IMR-90 (cell line): ENCODE results near the gene DNM2. TPM values are rescaled to one million over a fixed set of nuclear protein-coding genes. Genes with fewer than 3 reads are reported as not detected.

Experiments used
- ATAC-seq: fragments of 200-7000 bp; cut with Tn5 transposase; 2 replicates; pipeline ENCODE4 v1.9.1; 2020; ENCODE audit warnings: low read depth, mild to moderate bottlenecking, moderate library complexity
- BruUV-seq: library from RNA; stranded (reverse); fragments of 400-500 nt; replicated peaks from 2 replicates; lab custom pipeline; 2021; lab: Mats Ljungman, UMichigan
- CTCF ChIA-PET: fragments of 300-600 bp; formaldehyde crosslinking; extraction: SDS; loops from one replicate; lab custom pipeline; 2021; ENCODE audit warnings: antibody characterized with exemption; lab: Yijun Ruan, JAX
- POLR2A ChIA-PET: fragments of 300-600 bp; sonication (Branson Sonifier 250); formaldehyde crosslinking; loops from one replicate; lab custom pipeline; 2022; ENCODE audit warnings: antibody characterized with exemption; ENCODE audit not compliant: unreplicated experiment; lab: Charles Lee
- DNase-seq: peaks from one replicate; pipeline ENCODE4 v3.0.0; 2013
- H2AFZ ChIP-seq: replicated peaks from 2 replicates; pipeline ENCODE3; 2013; ENCODE audit warnings: low read length, mild to moderate bottlenecking; ENCODE audit not compliant: poor library complexity
- H2AK5ac ChIP-seq: 2 replicates; pipeline ENCODE4 v1.6.1; 2013; ENCODE audit warnings: low read depth, low read length, inconsistent platforms
- H2AK9ac ChIP-seq: replicated peaks from 2 replicates; pipeline ENCODE3; 2013; ENCODE audit warnings: mild to moderate bottlenecking, low read depth, low read length, moderate library complexity; ENCODE audit not compliant: poor library complexity
- H2BK120ac ChIP-seq: 2 replicates; pipeline ENCODE4 v1.6.1; 2013; ENCODE audit warnings: low read depth, low read length, inconsistent platforms
- H2BK15ac ChIP-seq: 3 replicates; pipeline ENCODE4 v1.6.1; 2013; ENCODE audit warnings: low read depth, low read length, inconsistent platforms
- H2BK20ac ChIP-seq: 2 replicates; pipeline ENCODE4 v1.6.1; 2013; ENCODE audit warnings: low read depth, mild to moderate bottlenecking, inconsistent platforms, low read length, moderate library complexity
- H2BK5ac ChIP-seq: 2 replicates; pipeline ENCODE4 v1.6.1; 2013; ENCODE audit warnings: mild to moderate bottlenecking, low read depth, low read length, inconsistent platforms; ENCODE audit not compliant: poor library complexity, severe bottlenecking
- H3K14ac ChIP-seq: replicated peaks from 2 replicates; pipeline ENCODE4 v1.6.1; 2013; ENCODE audit warnings: low read depth, low read length, inconsistent platforms
- H3K18ac ChIP-seq: 2 replicates; pipeline ENCODE4 v1.6.1; 2013; ENCODE audit warnings: low read depth, low read length, control low read depth
- H3K23ac ChIP-seq: 2 replicates; pipeline ENCODE4 v1.6.1; 2013; ENCODE audit warnings: low read depth, low read length, inconsistent platforms
- H3K27ac ChIP-seq: 2 replicates; pipeline ENCODE4 v1.5.1; 2013; ENCODE audit warnings: mild to moderate bottlenecking, control low read depth, low read length; ENCODE audit not compliant: insufficient read depth
- H3K27me3 ChIP-seq: 2 replicates; pipeline ENCODE4 v1.6.1; 2013; ENCODE audit warnings: low read length; ENCODE audit not compliant: control insufficient read depth, insufficient read depth
- H3K36me3 ChIP-seq: 2 replicates; pipeline ENCODE4 v1.6.1; 2013; ENCODE audit warnings: low read length, mixed read lengths; ENCODE audit not compliant: control insufficient read depth, insufficient read depth
- H3K4ac ChIP-seq: 2 replicates; pipeline ENCODE4 v1.6.1; 2013; ENCODE audit warnings: low read depth, low read length, inconsistent platforms
- H3K4me1 ChIP-seq: 2 replicates; pipeline ENCODE4 v1.6.1; 2013; ENCODE audit warnings: low read length, mixed read lengths; ENCODE audit not compliant: control insufficient read depth, insufficient read depth
- H3K4me2 ChIP-seq: 2 replicates; pipeline ENCODE4 v1.6.1; 2013; ENCODE audit warnings: low read depth, mild to moderate bottlenecking, control low read depth, low read length, moderate library complexity
- H3K4me3 ChIP-seq: 2 replicates; pipeline ENCODE4 v1.5.1; 2013; ENCODE audit warnings: low read depth, mild to moderate bottlenecking, control low read depth, low read length, moderate library complexity; ENCODE audit not compliant: insufficient read depth
- H3K56ac ChIP-seq: 2 replicates; pipeline ENCODE4 v1.6.1; 2013; ENCODE audit warnings: low read length, inconsistent platforms; ENCODE audit not compliant: insufficient read depth; ENCODE audit errors: extremely low read depth
- H3K79me1 ChIP-seq, 2 experiments: 2 replicates each; pipeline ENCODE4 v1.6.1; 2013; ENCODE audit warnings: low read length in 2 of 2, inconsistent platforms in 1 of 2, low read depth in 1 of 2
- H3K9ac ChIP-seq: 2 replicates; pipeline ENCODE4 v1.6.1; 2013; ENCODE audit warnings: low read depth, low read length, control low read depth
- H3K9me1 ChIP-seq: 2 replicates; pipeline ENCODE4 v1.6.1; 2013; ENCODE audit warnings: low read length, inconsistent platforms; ENCODE audit not compliant: insufficient read depth
- H3K9me3 ChIP-seq: 2 replicates; pipeline ENCODE4 v1.6.1; 2013; ENCODE audit warnings: low read length; ENCODE audit not compliant: control insufficient read depth, insufficient read depth
- H4K20me1 ChIP-seq: 2 replicates; pipeline ENCODE4 v1.6.1; 2013; ENCODE audit warnings: low read length, inconsistent platforms; ENCODE audit not compliant: insufficient read depth
- H4K5ac ChIP-seq: 2 replicates; pipeline ENCODE4 v1.6.1; 2013; ENCODE audit warnings: mild to moderate bottlenecking, low read depth, low read length, control low read depth
- H4K8ac ChIP-seq, 2 experiments: 2 replicates each; pipeline ENCODE4 v1.6.1; 2013; ENCODE audit warnings: low read depth in 2 of 2, low read length in 2 of 2, control low read depth in 1 of 2, inconsistent platforms in 1 of 2
- H4K91ac ChIP-seq: 2 replicates; pipeline ENCODE4 v1.6.1; 2013; ENCODE audit warnings: low read depth, low read length, inconsistent platforms; ENCODE audit not compliant: insufficient read depth
- BHLHE40 ChIP-seq: fragments of 150-350 bp; IDR thresholded peaks from 2 replicates; pipeline ENCODE4 v1.6.1; 2016; ENCODE audit warnings: mild to moderate bottlenecking, low read depth, low read length
- CEBPB ChIP-seq: IDR thresholded peaks from 2 replicates; pipeline ENCODE4 v1.6.1; 2012; ENCODE audit warnings: low read depth, low read length, improper control_type of control experiment
- MAFK ChIP-seq: IDR thresholded peaks from 2 replicates; pipeline ENCODE4 v1.6.1; 2012; ENCODE audit warnings: low read depth, low read length, improper control_type of control experiment
- MAZ ChIP-seq: IDR thresholded peaks from 2 replicates; pipeline ENCODE4 v1.6.1; 2012; ENCODE audit warnings: low read depth, mild to moderate bottlenecking, low read length, improper control_type of control experiment, moderate library complexity, borderline replicate concordance
- MXI1 ChIP-seq: IDR thresholded peaks from 2 replicates; pipeline ENCODE4 v1.6.1; 2012; ENCODE audit warnings: low read depth, mild to moderate bottlenecking, low read length, moderate library complexity, borderline replicate concordance
- NFE2L2 ChIP-seq: fragments of 150-350 bp; IDR thresholded peaks from 2 replicates; pipeline ENCODE4 v1.6.1; 2016; ENCODE audit warnings: low read depth, mild to moderate bottlenecking, low read length
- RAD21 ChIP-seq: IDR thresholded peaks from 2 replicates; pipeline ENCODE4 v1.6.1; 2012; ENCODE audit warnings: low read length, improper control_type of control experiment
- RFX5 ChIP-seq: IDR thresholded peaks from 2 replicates; pipeline ENCODE4 v1.8.0; 2012; ENCODE audit warnings: low read depth, mild to moderate bottlenecking, low read length, moderate library complexity
- SMC3 ChIP-seq: fragments of 150-350 bp; IDR thresholded peaks from 2 replicates; pipeline ENCODE4 v1.6.1; 2016; ENCODE audit warnings: low read depth, mild to moderate bottlenecking, antibody characterized with exemption, low read length, moderate library complexity
- WGBS, 2 experiments: methylation state at CpG; one replicate each; pipeline versions ENCODE4 v1.1.5 to v1.1.7; 2013; ENCODE audit warnings: missing lambda C conversion rate in 2 of 2; ENCODE audit not compliant: insufficient read length in 1 of 2; ENCODE audit errors: extremely low coverage in 2 of 2; 5-methylcytosine and 5-hydroxymethylcytosine counted together
- dilution Hi-C: fragments of 300-500 bp; cut with HindIII; formaldehyde crosslinking; loops from one replicate; pipeline ENCODE4 v1.14.3; 2018; ENCODE audit warnings: low sequenced_read_pairs; ENCODE audit not compliant: unreplicated experiment
- in situ Hi-C: fragments of 300-500 bp; cut with MboI; formaldehyde crosslinking; loops from 3 replicates; pipeline ENCODE4 v1.14.3; 2019; ENCODE audit warnings: low sequenced_read_pairs, inconsistent platforms, mixed read lengths
- intact Hi-C: fragments of 100-400 bp; cut with micrococcal nuclease; formaldehyde crosslinking; loops from 2 replicates; pipeline ENCODE4 v1.10.0; 2022
- polyA plus RNA-seq, 3 experiments: library from polyadenylated mRNA; depleted of rRNA; stranded (reverse); fragments of >200 nt; gene quantifications; 2 replicates each; pipeline ENCODE4 v1.2.3, GENCODE V29; 2012; ENCODE audit warnings: low replicate concordance in 1 of 3
- total RNA-seq: library from RNA; depleted of rRNA; stranded (reverse); fragments of >200 nt; gene quantifications from 2 replicates; pipeline ENCODE4 v1.2.3, GENCODE V29; 2012

The DNM2 gene
- total and polyA plus RNA-seq, 2 of the 4 experiments (the other 2 are of a cell fraction), result 55.6 to 74.2 TPM

GRCh38 chr19:10768936-10769335 lies 51.1 kb downstream of the DNM2 start:
- intact Hi-C loops (no loop called here), dilution Hi-C loops (no loop called here), in situ Hi-C loops (no loop called here)
- BruUV-seq, result no TSS peak
- Histone ChIP-seq H2BK20ac (no peak overlapping the region), H2BK5ac (no peak overlapping the region), H3K27me3 (no peaks in the 10 kb centered on the region), H4K5ac (no peak overlapping the region), H3K4me3 (no peak overlapping the region), H3K18ac (no peak overlapping the region), H3K9me3 (no peaks in the 10 kb centered on the region), H3K4me1 (peaks cover 16% of the 10 kb centered on the region), H2AK5ac (no peak overlapping the region), H3K4me2 (no peak overlapping the region), H2AK9ac (no peak overlapping the region), H3K9ac (no peak overlapping the region), H3K23ac (no peak overlapping the region), H2BK15ac (no peak overlapping the region), H3K56ac (no peak overlapping the region), H3K4ac (no peak overlapping the region; the same call in 1 of the 2 replicates), H4K20me1 (peaks cover 56% of the 10 kb centered on the region), H2AFZ (no peak overlapping the region), H3K9me1 (peaks cover 20% of the 10 kb centered on the region), H2BK120ac (no peak overlapping the region), H3K36me3 (peaks cover 11% of the 10 kb centered on the region), H4K91ac (no peak overlapping the region), H3K14ac (0 out of 2 replicates have a peak overlapping the region, but pooled peaks have one; percentile 40), H4K8ac (no peak overlapping the region), H3K79me1 (peaks cover 26 to 83% of the 10 kb centered on the region in 2 experiments), H3K27ac (no peak overlapping the region)
- ATAC-seq (no peak), DNase-seq (no peak)
- ChIA-PET POLR2A (no interaction called here), CTCF (no interaction called here)
- no peak for TF ChIP-seq MAFK
- no peak for TF ChIP-seq RAD21
- TF ChIP-seq MXI1, result no peak
- TF ChIP-seq RFX5, result no peak
- TF ChIP-seq MAZ, result no peak
- no peak for TF ChIP-seq NFE2L2
- no peak for TF ChIP-seq SMC3
- TF ChIP-seq CEBPB, result no peak
- TF ChIP-seq BHLHE40, result no peak
- 100% methylated on average over 2 of the region's 6 CpGs; no CpG with 5 or more reads in 1 of the 2 experiments for WGBS, 2 experiments
